GM11168 (cell line): Measurements from ENCODE around the gene M1AP.

Experiments used
- in situ Hi-C: fragments of 300-500 bp; cut with MboI; formaldehyde crosslinking; loops from one replicate; pipeline ENCODE4 v1.12.0; 2022; ENCODE audit warnings: low sequenced_read_pairs; ENCODE audit not compliant: unreplicated experiment

The M1AP gene, protein sequence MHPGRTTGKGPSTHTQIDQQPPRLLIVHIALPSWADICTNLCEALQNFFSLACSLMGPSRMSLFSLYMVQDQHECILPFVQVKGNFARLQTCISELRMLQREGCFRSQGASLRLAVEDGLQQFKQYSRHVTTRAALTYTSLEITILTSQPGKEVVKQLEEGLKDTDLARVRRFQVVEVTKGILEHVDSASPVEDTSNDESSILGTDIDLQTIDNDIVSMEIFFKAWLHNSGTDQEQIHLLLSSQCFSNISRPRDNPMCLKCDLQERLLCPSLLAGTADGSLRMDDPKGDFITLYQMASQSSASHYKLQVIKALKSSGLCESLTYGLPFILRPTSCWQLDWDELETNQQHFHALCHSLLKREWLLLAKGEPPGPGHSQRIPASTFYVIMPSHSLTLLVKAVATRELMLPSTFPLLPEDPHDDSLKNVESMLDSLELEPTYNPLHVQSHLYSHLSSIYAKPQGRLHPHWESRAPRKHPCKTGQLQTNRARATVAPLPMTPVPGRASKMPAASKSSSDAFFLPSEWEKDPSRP

DNA sequence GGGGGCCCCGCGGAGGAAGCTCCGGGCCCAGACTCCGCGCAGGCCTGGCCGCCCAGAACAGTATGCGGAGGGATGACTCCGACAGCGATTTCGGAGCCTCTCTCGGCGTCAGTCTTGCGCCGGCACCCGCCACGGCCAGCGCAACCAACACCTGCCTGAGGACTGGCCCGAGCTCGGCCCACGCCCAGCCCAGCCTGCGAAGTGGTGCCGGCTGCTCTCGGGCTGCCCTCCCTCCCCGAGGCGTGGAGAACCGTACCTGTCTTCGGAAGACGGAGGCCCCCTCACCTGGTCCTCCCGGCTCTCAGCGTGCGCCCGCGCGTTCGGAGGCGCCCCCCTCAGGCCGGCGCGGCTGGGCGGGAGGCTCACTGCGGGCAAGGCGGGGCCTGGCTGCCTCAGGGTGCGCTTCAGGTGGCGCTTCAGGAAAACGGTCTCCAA lies at the start of gene M1AP:
TSS of gene M1AP (minus strand) at position 322 of the 435 bp plus-strand sequence. CDS start 8,055 bp downstream, outside the sequence.
- in situ Hi-C loops, result no loop called here

DNA sequence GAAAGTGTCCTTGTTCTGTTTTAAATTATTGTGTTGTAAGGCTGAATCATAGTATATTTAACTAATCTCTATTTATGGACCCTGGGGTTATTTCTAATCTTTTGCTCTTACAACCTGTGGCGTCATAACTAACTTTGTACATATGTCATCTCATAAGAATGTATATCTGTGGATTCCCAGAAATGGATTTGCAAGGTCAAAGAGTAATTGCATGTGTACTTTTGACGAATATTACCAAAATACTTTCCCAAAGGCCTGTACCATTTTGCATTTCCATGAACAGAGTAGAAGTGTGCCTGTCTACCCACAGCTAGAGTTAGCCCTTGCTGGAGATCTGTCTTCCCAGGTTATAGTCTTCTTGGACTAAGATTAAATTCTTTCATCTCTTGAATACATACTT lies 48.7 kb upstream of the M1AP start:
- in situ Hi-C loops, result loop anchor here (25.0 kb wide), 1 partner anchor 715 kb away; no protein-coding TSS in a partner anchor

DNA sequence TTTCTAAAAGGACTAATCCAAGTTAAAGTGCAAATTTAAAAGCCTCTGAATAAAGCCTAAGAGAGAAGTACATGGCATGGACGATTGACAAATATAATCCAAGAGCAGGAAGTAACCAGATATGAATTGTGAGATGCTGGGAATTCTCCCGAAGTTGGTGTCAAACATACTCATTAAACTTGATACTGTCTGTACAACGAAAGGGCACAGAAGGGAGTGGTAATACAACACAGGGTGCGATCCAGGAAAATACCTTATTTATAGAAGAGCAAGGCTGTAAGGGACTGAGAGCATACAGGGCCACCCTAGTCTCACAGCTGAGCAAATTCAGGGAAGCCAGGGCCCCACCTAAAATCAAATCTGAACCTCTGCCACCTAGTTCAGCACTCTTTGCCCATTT lies 47.5 kb upstream of the M1AP start:
- in situ Hi-C loops, result loop anchor here (25.0 kb wide), 1 partner anchor 717 kb away; no protein-coding TSS in a partner anchor

DNA sequence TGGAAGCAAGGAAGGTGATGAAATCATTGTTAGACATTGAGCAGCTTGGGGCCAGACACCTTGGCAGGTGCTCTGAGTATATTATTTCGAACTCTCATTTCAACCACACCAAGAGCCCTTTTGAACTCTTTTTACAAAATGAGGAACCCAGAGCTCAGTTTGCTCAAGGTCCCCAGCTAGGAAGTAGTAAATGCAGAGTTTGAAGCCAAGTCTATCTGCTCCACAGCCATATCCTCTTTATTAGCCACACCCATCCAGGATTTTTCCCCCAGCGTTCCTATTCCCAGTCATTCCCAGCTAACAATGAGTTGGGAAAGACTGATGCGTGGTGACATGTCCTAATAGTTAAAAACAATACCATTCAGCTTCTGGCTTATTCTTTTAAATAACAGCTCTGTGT lies 46.2 kb upstream of the M1AP start:
- in situ Hi-C loops, result loop anchor here (25.0 kb wide), 1 partner anchor 718 kb away; no protein-coding TSS in a partner anchor

DNA sequence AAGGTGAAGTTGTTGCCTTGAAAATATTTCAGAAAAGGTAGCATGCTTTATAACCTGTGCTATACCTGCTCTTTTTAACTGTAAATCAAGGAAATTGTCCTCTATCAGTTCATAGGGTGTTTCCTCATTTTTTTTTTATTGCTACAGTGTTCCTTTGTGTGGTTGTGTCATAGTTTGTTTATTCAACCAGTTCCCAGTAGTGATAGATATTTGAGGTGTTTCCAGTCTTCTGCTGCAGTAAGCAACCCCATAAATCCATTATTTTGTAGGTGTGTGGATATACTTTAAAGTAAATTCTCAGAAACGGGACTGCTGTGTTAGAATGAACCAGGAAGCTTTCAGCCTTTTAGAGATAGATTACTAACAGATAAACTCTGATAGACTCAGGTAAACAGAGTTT lies 45.5 kb upstream of the M1AP start:
- in situ Hi-C loops, result loop anchor here (25.0 kb wide), 1 partner anchor 719 kb away; no protein-coding TSS in a partner anchor

DNA sequence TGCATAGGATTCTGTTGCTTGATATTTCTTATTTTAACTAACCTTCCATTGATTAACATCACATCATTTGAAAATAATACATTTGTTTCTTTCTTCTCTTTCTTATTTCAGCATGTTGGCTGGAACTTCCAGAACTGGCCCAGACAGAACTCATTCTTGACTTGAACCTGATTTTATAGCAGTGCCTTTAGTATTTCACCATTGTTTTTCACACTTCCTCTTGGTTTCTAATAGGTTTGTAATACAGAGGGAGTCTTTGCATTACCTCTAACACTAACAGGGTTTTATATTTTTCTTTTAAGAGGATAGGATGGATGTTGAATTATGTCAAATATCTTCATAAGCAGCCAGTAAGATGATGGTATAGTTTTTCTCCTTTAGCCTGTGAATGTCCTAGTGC lies 45.1 kb upstream of the M1AP start:
- in situ Hi-C loops, result loop anchor here (25.0 kb wide), 1 partner anchor 719 kb away; no protein-coding TSS in a partner anchor

DNA sequence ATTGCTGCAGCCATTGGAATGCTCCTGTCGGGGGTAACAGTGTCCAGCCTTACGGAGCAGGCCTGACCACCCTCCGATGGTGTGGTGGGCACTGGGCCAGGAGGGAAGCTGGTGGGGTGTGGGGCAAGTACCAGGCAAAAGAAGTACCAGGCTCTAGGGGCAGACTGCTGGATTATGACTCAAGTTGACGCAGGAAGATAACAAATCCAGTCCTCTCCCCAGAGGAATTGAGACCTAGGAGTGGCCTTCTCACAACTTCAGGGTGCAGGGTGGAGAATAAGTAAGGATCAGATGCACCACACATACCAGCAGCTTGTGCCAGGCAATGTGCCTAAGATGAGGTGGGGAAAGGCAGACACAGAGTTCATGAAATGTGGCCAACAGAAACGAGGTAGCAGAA lies 43.8 kb upstream of the M1AP start:
- in situ Hi-C loops, result loop anchor here (25.0 kb wide), 1 partner anchor 720 kb away; no protein-coding TSS in a partner anchor

DNA sequence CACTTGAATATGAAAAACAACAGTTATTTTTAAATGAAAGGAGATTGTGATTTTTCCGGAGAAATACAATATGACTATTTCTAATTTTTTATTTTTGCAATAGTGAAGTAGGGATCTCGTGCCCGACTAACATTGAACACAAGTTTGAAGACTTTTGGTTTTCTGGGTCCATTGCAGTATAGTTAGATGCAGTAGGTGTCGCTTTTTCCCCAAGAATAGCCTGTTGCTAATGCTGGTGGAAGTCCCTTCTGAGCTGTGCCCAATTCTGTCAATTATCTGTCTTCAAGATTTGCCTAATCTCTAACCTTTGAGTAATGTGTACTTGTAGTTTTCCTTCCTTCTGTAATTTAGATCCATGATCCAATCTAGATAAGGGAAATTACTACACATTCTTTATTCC lies 42.4 kb upstream of the M1AP start:
- in situ Hi-C loops, result loop anchor here (25.0 kb wide), 1 partner anchor 722 kb away; no protein-coding TSS in a partner anchor

DNA sequence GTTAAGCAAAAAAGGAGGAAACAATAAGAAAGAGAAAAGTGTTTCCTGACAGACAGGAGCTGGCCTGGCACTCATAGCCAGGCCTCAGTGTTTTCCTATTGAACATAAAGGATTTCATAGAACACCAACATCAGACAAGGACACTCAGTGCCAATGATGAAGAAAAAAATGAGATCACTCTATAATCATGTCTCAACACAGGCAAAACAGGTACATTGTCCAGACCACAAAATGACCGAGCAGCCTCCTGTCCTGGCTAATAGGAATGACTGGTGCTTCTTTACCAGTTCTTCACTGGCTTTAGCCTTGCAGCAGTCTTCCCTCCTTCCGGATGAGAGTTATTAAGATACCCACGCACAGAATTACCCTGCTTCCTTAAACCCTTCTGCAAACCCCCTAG lies 41.5 kb upstream of the M1AP start:
- in situ Hi-C loops, result loop anchor here (25.0 kb wide), 1 partner anchor 723 kb away; no protein-coding TSS in a partner anchor

DNA sequence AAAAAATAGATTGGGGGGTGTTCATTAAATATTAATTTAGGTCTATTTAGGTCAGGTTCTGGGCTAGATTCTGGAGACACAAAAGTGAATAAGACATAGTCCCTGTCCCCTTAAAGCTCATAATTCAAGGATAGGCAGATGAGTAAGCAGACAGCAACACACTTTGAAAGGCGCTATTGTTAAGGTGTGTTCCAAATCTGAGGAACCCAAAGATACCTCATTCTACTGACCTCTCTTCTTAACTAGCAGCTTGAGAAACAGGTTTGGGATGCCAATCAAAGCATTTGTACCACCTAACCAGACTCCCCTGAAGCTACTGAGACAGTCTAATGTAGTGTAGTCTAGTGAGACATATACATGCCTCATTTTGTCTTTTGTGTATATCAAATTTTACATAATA lies 40.8 kb upstream of the M1AP start:
- in situ Hi-C loops, result loop anchor here (25.0 kb wide), 1 partner anchor 723 kb away; no protein-coding TSS in a partner anchor

DNA sequence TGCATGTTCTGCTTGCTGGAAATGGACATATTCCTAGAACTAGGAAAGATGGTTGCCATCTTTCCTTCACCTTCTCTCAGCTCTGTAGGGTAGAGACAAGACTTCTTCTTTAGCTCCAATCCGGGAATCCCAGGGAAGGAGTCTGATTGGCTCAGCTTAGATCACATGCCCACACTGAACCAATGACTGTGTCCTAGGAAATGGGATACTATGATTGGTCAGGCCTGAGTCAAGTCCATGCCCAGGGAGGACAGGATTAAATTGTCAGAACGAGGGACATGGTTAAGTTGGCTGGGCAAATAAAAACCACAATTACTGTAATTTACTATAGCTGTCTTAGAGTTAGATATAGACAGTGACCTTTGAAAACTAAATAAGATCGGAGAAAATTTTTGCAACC lies 37.3 kb upstream of the M1AP start:
- in situ Hi-C loops, result loop anchor here (25.0 kb wide), 1 partner anchor 727 kb away; no protein-coding TSS in a partner anchor

DNA sequence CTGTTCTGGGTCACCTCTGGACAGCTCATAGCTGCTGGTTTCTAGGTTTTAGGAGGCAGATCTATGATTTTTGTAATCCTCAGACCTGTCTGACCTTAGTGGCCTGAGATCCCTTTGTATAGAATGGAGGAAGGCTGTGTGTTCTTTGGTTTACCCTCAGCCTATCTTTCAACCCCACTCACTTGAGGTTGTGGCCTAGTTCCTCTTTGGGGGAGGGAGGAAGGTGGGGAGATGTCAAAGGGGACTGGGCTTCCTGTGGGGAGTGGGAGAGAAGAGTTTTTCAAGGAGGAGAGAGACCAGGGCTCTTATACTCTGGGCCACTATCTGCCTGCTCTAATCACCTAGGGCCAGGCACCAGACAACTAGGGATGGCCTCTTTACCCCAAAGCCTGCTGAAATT lies 34.4 kb upstream of the M1AP start:
- in situ Hi-C loops, result loop anchor here (25.0 kb wide), 1 partner anchor 730 kb away; no protein-coding TSS in a partner anchor

DNA sequence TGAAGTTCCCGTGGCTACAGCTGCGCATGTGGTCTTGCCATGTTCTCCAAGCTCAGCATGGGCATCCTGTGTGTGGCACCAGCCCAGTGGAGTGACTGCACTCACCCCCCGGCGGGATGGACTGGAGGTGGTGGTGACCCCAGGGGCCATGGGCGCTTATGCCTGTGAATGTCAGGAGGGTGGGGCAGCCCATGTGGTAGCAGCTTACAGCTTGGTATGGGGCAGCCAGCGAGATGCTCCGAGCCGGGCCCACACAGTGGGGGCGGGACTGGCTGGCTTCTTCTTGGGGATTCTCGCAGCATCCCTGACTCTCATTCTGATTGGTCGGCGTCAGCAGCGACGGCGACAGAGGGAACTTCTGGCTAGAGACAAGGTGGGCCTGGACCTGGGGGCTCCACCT lies 31.5 kb upstream of the M1AP start:
- in situ Hi-C loops, result loop anchor here (25.0 kb wide), 1 partner anchor 733 kb away; no protein-coding TSS in a partner anchor

DNA sequence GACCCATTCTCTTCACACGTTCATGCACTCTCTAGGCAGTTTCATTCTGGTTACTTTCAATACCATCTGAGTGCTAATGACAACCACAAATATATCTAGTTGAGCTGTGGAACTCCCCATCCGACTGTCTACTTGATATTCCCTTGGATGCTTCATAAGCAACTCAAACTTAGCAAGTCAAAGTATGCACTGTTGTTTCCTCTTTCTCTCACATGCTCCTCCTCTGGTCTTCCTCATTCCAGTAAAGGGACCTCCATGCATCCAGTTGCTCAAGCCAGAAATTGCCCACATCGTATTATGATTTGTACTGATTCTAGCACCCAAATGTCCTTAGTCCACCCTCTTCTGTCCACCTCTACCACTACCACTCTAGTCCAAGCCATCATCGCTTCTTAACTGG lies 28.2 kb upstream of the M1AP start:
- in situ Hi-C loops, result loop anchor here (25.0 kb wide), 1 partner anchor 736 kb away; no protein-coding TSS in a partner anchor

DNA sequence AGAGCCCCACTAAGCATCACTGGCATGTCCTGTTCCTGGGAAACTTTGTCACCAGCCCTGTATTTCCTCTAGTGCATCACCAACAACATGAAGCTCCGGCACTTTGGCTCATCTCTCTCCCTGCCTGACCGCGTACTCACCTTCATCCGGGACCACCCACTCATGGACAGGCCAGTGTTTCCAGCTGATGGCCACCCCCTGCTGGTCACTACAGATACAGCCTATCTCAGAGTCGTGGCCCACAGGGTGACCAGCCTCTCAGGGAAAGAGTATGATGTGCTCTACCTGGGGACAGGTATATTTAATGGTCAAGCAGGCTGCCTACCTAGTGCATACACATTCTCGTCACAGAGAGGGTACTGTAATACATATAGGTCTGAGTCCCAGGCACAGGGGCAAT lies 27.0 kb upstream of the M1AP start:
- in situ Hi-C loops, result loop anchor here (25.0 kb wide), 1 partner anchor 737 kb away; no protein-coding TSS in a partner anchor

DNA sequence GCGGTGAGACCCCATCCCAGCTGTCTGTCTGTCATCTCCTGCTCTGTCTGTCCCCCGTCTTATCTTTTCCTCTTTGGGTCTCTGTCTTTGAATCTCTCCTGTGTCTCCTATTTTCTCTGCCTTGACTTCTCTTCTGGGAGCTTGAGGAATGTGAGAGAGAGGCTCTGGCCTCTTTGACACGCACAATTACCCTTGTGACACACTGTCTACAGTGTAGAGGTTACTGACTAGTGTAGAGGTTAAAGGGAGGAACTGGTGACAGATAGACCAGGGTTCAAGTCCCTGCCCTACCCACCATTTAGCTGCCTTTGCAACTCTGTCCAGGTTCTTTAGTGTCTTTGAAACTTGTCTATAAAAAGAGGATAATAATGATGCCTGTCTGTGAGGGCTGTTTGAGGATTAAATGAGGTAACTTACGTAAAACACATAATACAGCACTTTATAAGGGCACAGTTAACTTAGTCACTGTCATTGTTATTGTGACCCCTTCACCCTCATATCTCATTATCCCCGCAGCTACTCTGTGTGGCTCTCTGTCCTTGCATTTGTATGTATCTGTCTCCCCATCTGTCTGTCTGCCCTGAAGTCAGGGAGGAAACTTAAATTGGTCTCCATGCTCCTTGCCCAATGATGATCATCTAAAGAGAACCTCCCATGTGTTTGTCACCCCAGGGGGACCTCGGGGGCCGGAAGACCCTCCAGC lies 25.8 kb upstream of the M1AP start:
- in situ Hi-C loops, result no loop called here

DNA sequence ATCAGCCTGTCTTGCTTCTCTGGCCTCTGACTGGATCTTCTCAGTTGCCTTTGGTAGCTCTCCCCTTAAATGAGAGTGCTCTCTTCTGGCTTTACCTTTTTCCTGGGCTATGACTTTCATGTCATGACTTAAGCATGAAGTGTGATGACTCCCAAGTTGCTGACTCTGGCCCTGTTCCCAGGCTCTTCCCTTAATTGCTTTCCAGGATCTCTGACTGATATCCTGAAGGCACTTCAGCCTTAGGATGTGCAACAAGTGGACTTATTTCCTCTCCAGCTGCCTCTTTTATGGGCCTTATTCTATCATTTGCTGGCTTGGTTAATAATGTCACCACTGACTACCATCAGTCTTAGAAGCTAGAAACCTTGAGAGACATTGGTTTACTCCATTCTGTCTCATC lies 23.3 kb upstream of the M1AP start:
- in situ Hi-C loops, result no loop called here

DNA sequence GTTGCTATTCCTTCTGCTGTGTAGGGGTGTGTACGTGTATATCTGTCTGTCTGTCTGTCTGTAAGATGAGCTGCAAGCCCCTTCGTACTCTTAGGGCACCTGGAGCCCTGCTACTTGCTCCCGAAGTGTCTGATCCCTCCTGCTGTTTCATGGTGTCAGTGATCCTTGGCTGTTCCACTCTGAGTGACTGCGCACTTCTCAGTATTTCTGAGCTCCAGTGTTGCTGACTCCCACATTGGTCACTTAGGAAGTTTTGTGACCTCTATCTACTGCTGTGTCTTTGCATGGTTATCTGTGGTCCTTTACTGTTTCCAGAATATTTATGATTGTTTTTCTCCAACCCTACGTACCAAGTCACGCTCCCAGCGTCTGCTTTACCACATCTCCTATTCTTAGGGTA lies 22.1 kb upstream of the M1AP start:
- in situ Hi-C loops, result no loop called here

DNA sequence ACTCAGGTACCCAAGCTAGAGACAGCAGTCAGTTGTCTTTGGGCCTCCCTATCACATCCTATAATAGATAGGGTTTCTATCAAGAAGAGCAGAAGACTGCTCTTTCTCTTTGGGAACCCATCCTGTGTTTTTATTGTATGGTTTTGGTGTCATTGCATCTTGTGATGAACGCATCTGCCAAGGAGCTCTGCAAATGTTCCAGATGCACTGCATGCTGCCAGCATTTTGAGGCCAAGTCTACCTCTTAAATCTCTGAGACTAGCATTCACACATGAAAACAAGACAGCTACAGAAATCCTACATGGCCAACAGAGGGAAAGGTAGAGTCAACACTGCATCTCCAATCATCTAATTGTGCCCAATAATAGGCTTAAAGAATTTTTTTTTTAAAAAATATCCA lies 20.0 kb upstream of the M1AP start:
- in situ Hi-C loops, result no loop called here

DNA sequence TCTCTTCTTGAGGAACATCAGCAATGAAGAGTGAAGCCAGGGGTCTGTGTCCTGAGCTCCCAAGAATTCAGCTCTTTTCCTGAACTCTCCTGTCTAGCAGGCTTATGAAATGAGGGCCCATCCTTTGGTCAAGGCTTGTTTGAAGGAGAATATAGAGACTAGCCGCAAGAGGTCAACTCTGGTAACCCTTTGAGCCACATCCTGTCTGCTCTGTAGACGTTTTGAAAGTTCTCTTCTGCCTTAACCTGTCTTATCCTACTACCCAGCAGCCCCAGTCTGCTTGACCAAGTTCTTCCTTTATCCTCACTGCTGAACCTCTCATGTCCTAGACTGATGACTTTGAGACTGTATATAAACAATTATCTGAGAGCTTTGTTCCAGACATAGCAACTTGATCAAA lies 11.3 kb upstream of the M1AP start:
- in situ Hi-C loops, result no loop called here
